ENCODE data around the gene GPER1.

GPER1 gene

DNA sequence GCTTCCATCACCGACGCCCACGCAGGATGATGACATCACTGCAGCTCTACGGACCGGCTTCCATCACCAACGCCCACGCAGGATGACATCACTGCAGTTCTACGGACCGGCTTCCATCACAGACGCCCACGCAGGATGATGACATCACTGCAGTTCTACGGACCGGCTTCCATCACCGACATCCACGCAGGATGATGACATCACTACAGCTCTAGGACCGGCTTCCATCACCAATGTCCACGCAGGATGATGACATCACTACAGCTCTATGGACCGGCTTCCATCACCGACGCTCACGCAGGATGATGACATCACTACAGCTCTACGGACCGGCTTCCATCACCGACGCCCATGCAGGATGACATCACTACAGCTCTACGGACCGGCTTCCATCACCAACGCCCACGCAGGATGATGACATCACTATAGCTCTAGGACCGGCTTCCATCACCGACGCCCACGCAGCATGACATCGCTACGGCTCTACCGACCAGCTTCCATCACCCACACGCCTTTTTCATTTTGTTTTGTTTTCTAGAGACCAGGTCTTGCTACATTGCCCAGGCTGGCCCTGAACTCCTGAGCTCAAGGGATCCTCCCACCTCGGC, 29.5 kb downstream of the GPER1 start:
- no peak overlapping the region for H3K4me3 Mint-ChIP-seq
- H3K27me3 Mint-ChIP-seq (ENCODE audit: low read depth, poor library complexity) = peaks cover 6% of the 10 kb centered on the region
- H3K9me3 Mint-ChIP-seq = peaks cover 15% of the 10 kb centered on the region
- DNase-seq = no peak
- H3K4me1 Mint-ChIP-seq = peaks cover 39% of the 10 kb centered on the region
- TF ChIP-seq, protein P1, sequence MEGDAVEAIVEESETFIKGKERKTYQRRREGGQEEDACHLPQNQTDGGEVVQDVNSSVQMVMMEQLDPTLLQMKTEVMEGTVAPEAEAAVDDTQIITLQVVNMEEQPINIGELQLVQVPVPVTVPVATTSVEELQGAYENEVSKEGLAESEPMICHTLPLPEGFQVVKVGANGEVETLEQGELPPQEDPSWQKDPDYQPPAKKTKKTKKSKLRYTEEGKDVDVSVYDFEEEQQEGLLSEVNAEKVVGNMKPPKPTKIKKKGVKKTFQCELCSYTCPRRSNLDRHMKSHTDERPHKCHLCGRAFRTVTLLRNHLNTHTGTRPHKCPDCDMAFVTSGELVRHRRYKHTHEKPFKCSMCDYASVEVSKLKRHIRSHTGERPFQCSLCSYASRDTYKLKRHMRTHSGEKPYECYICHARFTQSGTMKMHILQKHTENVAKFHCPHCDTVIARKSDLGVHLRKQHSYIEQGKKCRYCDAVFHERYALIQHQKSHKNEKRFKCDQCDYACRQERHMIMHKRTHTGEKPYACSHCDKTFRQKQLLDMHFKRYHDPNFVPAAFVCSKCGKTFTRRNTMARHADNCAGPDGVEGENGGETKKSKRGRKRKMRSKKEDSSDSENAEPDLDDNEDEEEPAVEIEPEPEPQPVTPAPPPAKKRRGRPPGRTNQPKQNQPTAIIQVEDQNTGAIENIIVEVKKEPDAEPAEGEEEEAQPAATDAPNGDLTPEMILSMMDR (IDR thresholded peaks at IDR 0.05) = no peak
- peaks cover 34% of the 10 kb centered on the region for H3K36me3 Mint-ChIP-seq (ENCODE audit: low read depth)
- peak overlapping the region; percentile 32 for H3K27ac Mint-ChIP-seq

DNA sequence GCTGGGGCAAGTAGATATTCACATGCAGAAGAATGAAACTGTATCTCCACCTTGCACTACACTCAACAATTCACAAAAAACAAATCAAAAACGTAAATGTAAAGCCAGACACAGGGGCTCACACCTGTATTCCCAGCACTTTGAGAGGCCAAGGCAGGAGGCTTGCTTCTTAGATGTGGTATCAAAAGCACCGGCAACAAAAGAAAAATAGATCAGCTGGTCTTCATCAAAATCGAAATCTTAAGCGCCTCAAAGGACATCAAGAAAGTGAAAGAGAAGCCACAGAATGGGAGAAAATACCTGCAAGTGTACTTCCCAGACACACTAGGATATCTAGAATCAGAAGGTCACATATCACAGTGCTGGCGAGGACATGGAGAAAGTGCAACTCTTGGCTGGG, 31.3 kb downstream of the GPER1 start:
- TF ChIP-seq, protein P1 (IDR thresholded peaks at IDR 0.05) = no peak

DNA sequence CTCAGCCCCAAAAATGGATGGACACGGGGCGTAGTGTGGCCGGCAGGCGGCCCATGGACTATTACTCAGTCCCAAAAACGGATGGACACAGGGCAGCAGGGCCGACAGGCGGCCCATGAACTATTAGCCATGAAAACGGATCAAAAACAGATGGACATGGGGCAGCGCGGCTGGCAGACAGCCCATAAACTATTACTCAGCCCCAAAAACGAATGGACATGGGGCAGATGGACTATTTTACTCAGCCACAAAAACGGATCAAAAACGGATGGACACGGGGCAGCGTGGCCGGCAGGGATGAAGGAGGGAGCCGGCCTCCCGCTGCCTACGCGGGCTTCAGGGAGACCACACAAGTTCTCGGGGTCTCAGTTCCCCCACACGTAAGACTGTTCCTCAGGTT, 32.9 kb downstream of the GPER1 start:
- peak overlapping the region; percentile 39 for H3K27ac Mint-ChIP-seq
- TF ChIP-seq, protein P1 (IDR thresholded peaks at IDR 0.05) = no peak
- DNase-seq = no peak
- no peak overlapping the region for H3K4me3 Mint-ChIP-seq
- H3K27me3 Mint-ChIP-seq (ENCODE audit: low read depth, poor library complexity) = peaks cover 5% of the 10 kb centered on the region
- H3K9me3 Mint-ChIP-seq = peaks cover 9% of the 10 kb centered on the region
- peaks cover 19% of the 10 kb centered on the region for H3K36me3 Mint-ChIP-seq (ENCODE audit: low read depth)
- peaks cover 38% of the 10 kb centered on the region for H3K4me1 Mint-ChIP-seq

More for the DNA sequence above, 31.3 kb downstream of the GPER1 start:
- no peak overlapping the region for H3K27ac Mint-ChIP-seq
- peaks cover 15% of the 10 kb centered on the region for H3K9me3 Mint-ChIP-seq
- H3K4me3 Mint-ChIP-seq = no peak overlapping the region
- peaks cover 5% of the 10 kb centered on the region for H3K27me3 Mint-ChIP-seq (ENCODE audit: low read depth, poor library complexity)
- H3K36me3 Mint-ChIP-seq (ENCODE audit: low read depth) = peaks cover 29% of the 10 kb centered on the region
- peaks cover 45% of the 10 kb centered on the region for H3K4me1 Mint-ChIP-seq
- DNase-seq = no peak

DNA sequence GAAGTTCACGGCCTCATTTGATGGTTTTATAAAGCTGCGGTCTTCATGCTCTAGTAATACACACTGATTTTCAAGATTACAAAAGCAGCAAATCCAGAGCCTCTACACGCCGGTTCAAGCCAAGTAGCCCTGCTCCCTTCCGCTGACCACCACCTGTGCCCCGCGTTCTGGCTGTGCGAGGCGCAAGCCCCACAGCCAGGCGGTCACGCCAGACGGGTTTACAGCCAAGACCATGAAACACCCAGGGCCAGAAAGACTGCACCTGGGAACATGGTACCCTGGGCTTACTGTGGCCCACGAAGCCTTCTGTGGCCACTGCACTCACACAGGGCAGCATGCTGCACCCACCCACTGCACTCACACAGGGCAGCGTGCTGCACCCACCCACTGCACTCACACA, 33.6 kb downstream of the GPER1 start:
- Mint-ChIP-seq H3K36me3 (ENCODE audit: low read depth) (peaks cover 16% of the 10 kb centered on the region), H3K9me3 (peaks cover 9% of the 10 kb centered on the region), H3K4me1 (peaks cover 38% of the 10 kb centered on the region), H3K27ac (no peak overlapping the region), H3K4me3 (no peak overlapping the region), H3K27me3 (ENCODE audit: low read depth, poor library complexity) (peaks cover 5% of the 10 kb centered on the region)
- no peak for DNase-seq
- TF ChIP-seq, protein P1 (IDR thresholded peaks at IDR 0.05) = no peak

DNA sequence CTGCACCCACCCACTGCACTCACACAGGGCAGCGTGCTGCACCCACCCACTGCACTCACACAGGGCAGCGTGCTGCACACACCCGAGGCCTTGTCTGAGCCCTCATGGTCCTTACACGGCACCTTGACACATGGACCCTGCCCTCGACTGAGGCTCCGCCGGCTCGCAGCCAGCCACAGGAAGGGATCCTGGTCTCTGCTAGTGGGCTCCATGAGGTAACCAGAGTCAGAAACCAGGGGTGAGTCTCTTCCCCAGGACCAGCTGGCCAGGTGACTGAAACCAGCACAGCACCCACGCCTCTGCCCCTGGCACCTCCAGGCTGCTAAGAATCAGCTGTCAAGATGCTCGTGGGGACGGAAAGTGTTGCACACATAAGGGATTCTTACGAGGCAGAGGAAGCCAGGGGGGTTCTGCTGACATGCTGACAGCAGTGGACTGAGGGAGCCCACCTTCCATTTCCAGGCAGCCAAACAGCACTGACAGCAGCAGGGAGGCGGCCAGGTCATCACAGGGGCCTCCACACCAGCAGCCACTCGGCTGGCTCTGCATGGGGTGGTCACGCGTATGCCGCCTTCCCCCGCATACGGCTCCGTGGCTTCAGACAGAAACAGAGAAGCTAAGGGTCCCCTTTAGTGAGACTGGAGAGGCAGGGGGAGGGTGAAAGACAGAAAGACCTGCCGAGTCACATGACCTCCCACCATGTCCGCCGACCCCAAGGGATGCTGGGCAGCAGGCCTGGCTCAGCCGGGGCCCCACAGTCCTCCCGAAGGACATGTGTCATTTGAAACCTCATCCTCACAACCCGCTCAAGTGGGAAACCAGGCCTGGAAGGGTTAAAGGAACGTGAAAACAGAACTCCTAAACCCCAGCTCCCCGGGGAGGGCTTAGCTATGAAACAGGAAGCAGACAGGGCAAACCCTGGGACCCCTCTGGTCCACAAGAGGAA, 34.2 kb downstream of the GPER1 start:
- peaks cover 23% of the 10 kb centered on the region for H3K36me3 Mint-ChIP-seq (ENCODE audit: low read depth)
- H3K27ac Mint-ChIP-seq = peak overlapping the region; percentile 91
- TF ChIP-seq, protein P1 (IDR thresholded peaks at IDR 0.05) = no peak
- peaks cover 5% of the 10 kb centered on the region for H3K27me3 Mint-ChIP-seq (ENCODE audit: low read depth, poor library complexity)
- DNase-seq = no peak
- H3K9me3 Mint-ChIP-seq = peaks cover 9% of the 10 kb centered on the region
- peaks cover 38% of the 10 kb centered on the region for H3K4me1 Mint-ChIP-seq
- H3K4me3 Mint-ChIP-seq = peak overlapping the region; percentile 60

All from nephron progenitor cell (in vitro differentiated cells).